GM12891 (cell line): ENCODE results near the gene IGF1R.

Experiments used
- POLR2A ChIP-seq: IDR thresholded peaks from 2 replicates; pipeline ENCODE4 v1.6.1; 2011; ENCODE audit warnings: low read depth, low read length, control low read depth
- POLR2AphosphoS5 ChIP-seq: IDR thresholded peaks from 2 replicates; pipeline ENCODE4 v1.6.1; 2011; ENCODE audit warnings: low read depth, low read length, control low read depth
- TAF1 ChIP-seq: IDR thresholded peaks from 2 replicates; pipeline ENCODE4 v1.6.1; 2011; ENCODE audit warnings: low read depth, low read length, control low read depth

DNA sequence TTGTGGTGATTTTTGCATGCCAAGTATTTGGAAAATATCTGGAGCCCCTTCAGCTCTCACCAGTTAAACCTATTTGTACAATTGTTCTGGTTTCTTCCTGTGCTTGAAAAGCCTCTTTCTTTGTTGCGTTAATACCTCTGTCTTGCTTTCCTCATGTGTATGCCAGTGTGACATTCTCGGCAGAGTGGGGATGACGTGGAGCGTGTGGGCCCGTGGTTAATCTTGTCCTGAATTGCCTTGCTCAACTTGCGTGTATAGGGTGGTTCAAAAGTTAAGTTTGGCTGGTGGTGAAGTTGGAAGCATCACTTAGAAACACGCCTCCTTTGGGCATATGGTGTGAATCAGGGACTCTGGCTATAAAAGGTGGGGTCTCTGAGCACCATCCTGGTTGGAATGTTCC is 67.1 kb downstream of the IGF1R start:
- TF ChIP-seq POLR2AphosphoS5 (no peak), POLR2A (no peak), TAF1 (no peak)
